Measurements from ENCODE around the gene SETX.

Gene SETX

GRCh38 chr9:132235894-132236661 lies 118.7 kb downstream of the SETX start (continued):
- TF ChIP-seq ZBTB44 (tag by site-specific recombination; IDR thresholded peaks at IDR 0.05) (no peak), PBX3 (CRISPR knock-in tag; IDR thresholded peaks at IDR 0.05) (no peak), KLF7 (tag by site-specific recombination; IDR thresholded peaks at IDR 0.05; ENCODE audit: borderline replicate concordance) (no peak), SP3 (tag by site-specific recombination; IDR thresholded peaks at IDR 0.05) (0 out of 2 replicates have a peak, but pooled peaks have one; percentile 17), ZNF2 (tag by site-specific recombination; IDR thresholded peaks at IDR 0.05) (0 out of 2 replicates have a peak, but pooled peaks have one; percentile 21), ZNF654 (tag by site-specific recombination; IDR thresholded peaks at IDR 0.05; ENCODE audit: low read depth) (peak; percentile 94), BCL6B (tag by site-specific recombination; IDR thresholded peaks at IDR 0.05) (no peak), ZBTB20 (tag by site-specific recombination; IDR thresholded peaks at IDR 0.05) (no peak), ZNF341 (tag by site-specific recombination; IDR thresholded peaks at IDR 0.05; ENCODE audit: low read depth) (peak; percentile 78), ZNF23 (tag by site-specific recombination; IDR thresholded peaks at IDR 0.05; ENCODE audit: borderline replicate concordance) (no peak), SETDB1 (IDR thresholded peaks at IDR 0.05; ENCODE audit: insufficient read length, low read length) (no peak), ZNF600 (tag by site-specific recombination; IDR thresholded peaks at IDR 0.05) (no peak), ZFHX2 (tag by site-specific recombination; conservative IDR thresholded peaks at IDR 0.05) (peak; percentile 81), ZNF645 (tag by site-specific recombination; IDR thresholded peaks at IDR 0.05) (no peak), ZNF391 (tag by site-specific recombination; IDR thresholded peaks at IDR 0.05; ENCODE audit: borderline replicate concordance, low read depth) (no peak), ZNF658 (tag by site-specific recombination; IDR thresholded peaks at IDR 0.05) (no peak), BCL11B (tag by site-specific recombination; IDR thresholded peaks at IDR 0.05; ENCODE audit: low read depth) (no peak), SCRT2 (tag by site-specific recombination; IDR thresholded peaks at IDR 0.05) (peak; percentile 50; the same call in 1 of the 2 replicates), ZNF449 (tag by site-specific recombination; IDR thresholded peaks at IDR 0.05) (no peak), ZNF37A (tag by site-specific recombination; IDR thresholded peaks at IDR 0.05) (no peak), PATZ1 (tag by site-specific recombination; IDR thresholded peaks at IDR 0.05) (0 out of 2 replicates have a peak, but pooled peaks have one; percentile 23), ZNF621 (tag by site-specific recombination; IDR thresholded peaks at IDR 0.05) (no peak), ZNF133 (tag by site-specific recombination; IDR thresholded peaks at IDR 0.05) (no peak), FEZF1 (tag by site-specific recombination; IDR thresholded peaks at IDR 0.05) (no peak), KLF17 (tag by site-specific recombination; IDR thresholded peaks at IDR 0.05) (no peak), ZNF792 (tag by site-specific recombination; IDR thresholded peaks at IDR 0.05) (no peak), YY2 (tag by site-specific recombination; IDR thresholded peaks at IDR 0.05) (no peak), EGR2 (tag by site-specific recombination; IDR thresholded peaks at IDR 0.05; ENCODE audit: low read depth) (peak; percentile 73)

All from HEK293 (cell line).